ENCODE results near the gene CLDN1. TPM values are rescaled to one million over a fixed set of nuclear protein-coding genes. Genes with fewer than 3 reads are reported as not detected.
A peak's percentile ranks its signal among the peaks of the same experiment; 100 is the strongest.

Gene CLDN1
- total and polyA plus RNA-seq, 2 of the 8 experiments (the other 6 are each of a cell fraction or from before 2014, with no cell fraction given): 3.1 to 6.1 TPM

DNA sequence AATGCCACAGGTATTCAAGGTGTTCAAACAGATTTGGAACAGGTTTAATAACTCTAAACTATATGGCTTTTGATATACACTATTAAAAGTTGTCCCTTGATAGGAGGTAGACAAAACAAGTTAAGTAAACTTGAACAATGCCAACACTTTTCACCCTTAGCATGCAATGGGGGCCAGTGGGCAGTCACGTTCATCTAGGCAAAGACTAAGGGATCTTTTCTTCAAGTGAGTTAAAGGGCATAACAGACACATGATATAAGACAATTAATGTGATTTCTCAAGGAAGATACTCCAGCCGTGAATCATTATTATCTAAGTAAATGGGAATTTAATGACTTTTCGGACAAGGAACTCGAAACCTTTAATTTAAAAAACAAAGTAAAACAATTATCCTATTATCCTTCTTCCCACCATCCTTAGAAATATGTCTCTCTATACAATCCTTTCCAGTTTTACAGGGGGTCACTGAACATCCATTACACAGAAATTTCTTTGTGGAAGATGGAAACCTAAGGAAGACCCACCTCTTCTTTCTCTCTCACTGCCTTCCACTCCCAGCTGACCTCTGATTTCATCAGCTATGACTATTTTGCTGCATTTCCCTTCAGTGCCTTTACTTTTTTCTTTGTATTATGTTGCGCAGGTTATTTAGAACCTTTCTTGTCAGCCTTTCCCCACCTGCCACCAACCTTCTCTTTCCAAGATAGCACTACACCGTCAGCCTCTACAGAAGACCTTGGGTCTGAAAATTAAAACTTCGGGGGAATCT lies 1.5 kb downstream of the CLDN1 start:
- H2BK12ac ChIP-seq (ENCODE audit: low read depth, low read length): no peak overlapping the region
- H3K4me2 ChIP-seq (ENCODE audit: insufficient read depth in 1 of 2, low read depth in 2 of 2, low read length in 2 of 2): peak overlapping the region; percentile 44 to 78; a peak in 3 of 4 replicates
- no peak overlapping the region for H2BK120ac ChIP-seq (replicated peaks; ENCODE audit: low read depth, low read length)
- H3K4me1 ChIP-seq (replicated peaks in 1 of 4; ENCODE audit: control insufficient read depth in 3 of 4, insufficient read depth in 4 of 4, low read length in 3 of 4): peaks cover 2 to 12% (median 6%) of the 10 kb centered on the region in 4 experiments; a peak in 5 of 7 replicates
- CTCF ChIA-PET (ENCODE audit: partially characterized antibody): interaction anchor here (1.0 to 6.3 kb wide), 19 partner anchors 14 to 365 kb away, joined by 3 to 54 read pairs (median 6); no protein-coding TSS in a partner anchor
- H4K20me1 ChIP-seq (replicated peaks in 1 of 2; ENCODE audit: control insufficient read depth in 1 of 2, insufficient read depth in 2 of 2, low read length in 2 of 2): no peaks in the 10 kb centered on the region
- H3K9me3 ChIP-seq (ENCODE audit: insufficient read depth in 2 of 2, low read depth in 1 of 2, low read length in 1 of 2): no peaks in the 10 kb centered on the region
- 85% methylated on average over 7 of the region's 7 CpGs; no CpG with 5 or more reads in 1 of the 2 experiments for WGBS, 2 experiments (ENCODE audit: extremely low coverage in 1 of 2, insufficient coverage in 1 of 2, insufficient read length in 1 of 2, insufficient replicate concordance in 2 of 2, low coverage in 1 of 2, low lambda C conversion rate in 2 of 2, missing lambda C conversion rate in 1 of 2)
- H3K4me3 ChIP-seq (ENCODE audit: extremely low read depth in 1 of 4, insufficient read depth in 2 of 4, low read depth in 3 of 4, low read length in 4 of 4): peak overlapping the region in 3 of 4 experiments; percentile 76 to 79 (median 78); a peak in 3 of 8 replicates
- H2BK15ac ChIP-seq (ENCODE audit: low read length): no peak overlapping the region
- H3K27me3 ChIP-seq (replicated peaks in 1 of 4; ENCODE audit: control insufficient read depth in 3 of 4, extremely low read depth in 1 of 4, insufficient read depth in 3 of 4, low read length in 3 of 4): peaks cover 0 to 7% (median 6%) of the 10 kb centered on the region in 4 experiments; a peak in 5 of 7 replicates
- DNase-seq (ENCODE audit: low read depth in 1 of 2, low spot score in 2 of 2): no peak
- H3K36me3 ChIP-seq (ENCODE audit: control insufficient read depth in 2 of 4, insufficient read depth in 4 of 4, low read length in 3 of 4): no peaks in the 10 kb centered on the region
- H3K9ac ChIP-seq (replicated peaks in 1 of 4; ENCODE audit: extremely low read depth in 1 of 4, low read depth in 3 of 4, low read length in 3 of 4): no peak overlapping the region
- no peak overlapping the region for H3K14ac ChIP-seq (ENCODE audit: insufficient read length)
- H3K79me1 ChIP-seq (ENCODE audit: low read depth, low read length): no peaks in the 10 kb centered on the region
- H2BK5ac ChIP-seq (ENCODE audit: low read depth, low read length): no peak overlapping the region
- no peak overlapping the region for H4K91ac ChIP-seq (replicated peaks; ENCODE audit: insufficient read length, low read length)
- no peak overlapping the region for H2AK5ac ChIP-seq (ENCODE audit: low read depth, low read length)
- H2AFZ ChIP-seq (ENCODE audit: low read length): no peak overlapping the region
- H4K5ac ChIP-seq (ENCODE audit: insufficient read length, low read depth, low read length): no peak overlapping the region
- FAIRE-seq: no peak
- no peaks in the 10 kb centered on the region for H3K79me2 ChIP-seq (ENCODE audit: control insufficient read depth in 1 of 2, insufficient read depth in 2 of 2, low read length in 2 of 2)
- no peak overlapping the region for H3K4ac ChIP-seq (replicated peaks; ENCODE audit: insufficient read length, low read depth, low read length)
- no peak overlapping the region for H3K23ac ChIP-seq (ENCODE audit: insufficient read length)
- peaks cover 6% of the 10 kb centered on the region; the same call in 1 of the 2 replicates for H3K23me2 ChIP-seq (ENCODE audit: low read depth, low read length)
- POLR2A ChIA-PET (ENCODE audit: partially characterized antibody): interaction anchor here (1.2 kb wide), 1 partner anchor 82 kb away, joined by 3 read pairs; no protein-coding TSS in a partner anchor
- no peak overlapping the region for H3K27ac ChIP-seq (ENCODE audit: low read depth, low read length)
- H2BK20ac ChIP-seq (ENCODE audit: low read length): no peak overlapping the region
- H3K56ac ChIP-seq (replicated peaks; ENCODE audit: insufficient read length, low read depth, low read length): no peak overlapping the region
- no peak overlapping the region for H4K8ac ChIP-seq (ENCODE audit: extremely low read depth, insufficient read depth, low read length)
- H3K18ac ChIP-seq (ENCODE audit: extremely low read depth, low read length): no peak overlapping the region
- TF ChIP-seq KDM1A (IDR thresholded peaks at IDR 0.05; ENCODE audit: borderline replicate concordance, low read length) (no peak), JUN (IDR thresholded peaks at IDR 0.05; ENCODE audit: low read depth, low read length) (no peak), CBX5 (IDR thresholded peaks at IDR 0.05; ENCODE audit: low read depth, low read length) (no peak), POLR2AphosphoS5 (IDR thresholded peaks at IDR 0.05; ENCODE audit: low read depth, low read length) (no peak), SP1 (IDR thresholded peaks at IDR 0.05; ENCODE audit: low read depth, low read length) (no peak), KDM5A (IDR thresholded peaks at IDR 0.05; ENCODE audit: low read length) (no peak), HDAC6 (IDR thresholded peaks at IDR 0.05; ENCODE audit: low read depth, low read length) (no peak), SIRT6 (IDR thresholded peaks at IDR 0.05; ENCODE audit: low read length) (no peak), KDM4A (IDR thresholded peaks at IDR 0.05; ENCODE audit: low read depth, low read length, severe bottlenecking) (no peak), RNF2 (IDR thresholded peaks at IDR 0.05; ENCODE audit: borderline replicate concordance, low read depth, low read length, missing control alignments, poor library complexity, severe bottlenecking) (no peak)
- TF ChIP-seq, protein P1, sequence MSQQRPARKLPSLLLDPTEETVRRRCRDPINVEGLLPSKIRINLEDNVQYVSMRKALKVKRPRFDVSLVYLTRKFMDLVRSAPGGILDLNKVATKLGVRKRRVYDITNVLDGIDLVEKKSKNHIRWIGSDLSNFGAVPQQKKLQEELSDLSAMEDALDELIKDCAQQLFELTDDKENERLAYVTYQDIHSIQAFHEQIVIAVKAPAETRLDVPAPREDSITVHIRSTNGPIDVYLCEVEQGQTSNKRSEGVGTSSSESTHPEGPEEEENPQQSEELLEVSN (IDR thresholded peaks at IDR 0.05): no peak

All from H1 (cell line).